HG02642 (cell line): ENCODE data around the gene PRRC2B.

Source experiments
- ATAC-seq: cut with Tn5 transposase; IDR thresholded peaks from one replicate; pipeline ENCODE4 v1.9.1; 2021; ENCODE audit warnings: mild to moderate bottlenecking; ENCODE audit not compliant: unreplicated experiment, poor library complexity

PRRC2B gene

DNA sequence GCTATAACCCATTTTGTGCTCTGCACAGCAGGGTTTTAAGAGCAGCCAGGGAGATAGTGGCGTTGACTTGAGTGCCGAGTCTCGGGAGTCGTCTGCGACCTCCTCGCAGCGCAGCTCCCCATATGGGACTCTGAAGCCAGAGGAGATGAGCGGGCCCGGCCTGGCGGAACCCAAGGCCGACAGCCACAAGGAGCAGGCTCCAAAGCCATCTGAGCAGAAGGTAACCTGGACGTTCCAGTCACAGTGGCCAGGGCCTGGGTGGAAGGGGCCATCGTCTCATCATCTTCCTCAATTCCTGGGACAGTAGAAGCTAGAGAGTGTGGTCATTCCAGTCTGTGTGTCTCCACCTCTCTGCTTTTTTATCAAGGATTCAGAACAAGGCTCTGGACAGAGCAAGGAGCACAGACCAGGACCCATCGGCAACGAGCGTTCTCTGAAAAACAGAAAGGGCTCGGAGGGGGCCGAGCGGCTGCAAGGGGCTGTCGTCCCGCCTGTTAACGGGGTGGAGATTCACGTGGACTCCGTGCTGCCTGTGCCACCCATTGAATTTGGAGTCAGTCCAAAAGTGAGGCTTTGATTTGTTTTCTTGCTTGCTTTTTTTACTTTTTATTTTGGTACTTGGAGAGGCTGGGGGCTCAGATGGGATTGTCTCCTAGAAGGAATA is 88.6 kb downstream of the PRRC2B start:
- no peak for ATAC-seq

DNA sequence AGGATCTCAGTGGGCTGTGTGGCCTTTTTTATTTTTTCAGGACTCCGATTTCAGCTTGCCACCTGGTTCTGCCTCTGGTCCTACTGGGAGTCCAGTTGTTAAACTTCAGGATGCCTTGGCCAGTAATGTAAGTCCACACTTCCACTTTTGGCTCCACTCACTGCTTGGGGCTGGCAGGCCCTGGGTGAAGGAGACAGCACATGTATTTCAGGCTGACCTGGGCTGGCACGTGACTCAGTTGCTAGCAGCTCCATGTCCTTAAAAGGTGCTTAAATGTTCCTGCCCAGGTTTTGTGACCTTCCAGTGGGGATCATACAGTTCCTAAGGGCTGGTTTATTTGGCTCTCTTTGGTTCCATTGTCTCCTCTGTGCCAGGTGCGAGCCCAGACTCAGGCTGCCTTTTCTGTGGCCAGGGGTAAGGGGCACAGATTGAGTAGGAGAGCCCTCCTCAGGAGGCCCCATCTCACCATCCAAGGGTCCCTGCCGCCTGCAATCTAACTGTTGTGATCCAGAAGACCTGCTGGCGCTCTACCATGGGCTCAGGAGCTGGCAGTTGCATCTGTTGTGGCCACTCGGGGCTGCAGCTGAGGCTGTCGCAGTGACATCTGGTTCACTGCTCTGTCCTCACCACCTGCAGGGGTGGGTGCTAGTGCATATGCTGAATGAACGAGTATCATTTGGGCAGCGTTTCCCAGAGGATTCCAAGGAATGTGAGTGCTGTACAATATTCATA is 89.6 kb downstream of the PRRC2B start:
- ATAC-seq = no peak

GRCh38 chr9:131484051-131484445 is 90.2 kb downstream of the PRRC2B start:
- no peak for ATAC-seq

DNA sequence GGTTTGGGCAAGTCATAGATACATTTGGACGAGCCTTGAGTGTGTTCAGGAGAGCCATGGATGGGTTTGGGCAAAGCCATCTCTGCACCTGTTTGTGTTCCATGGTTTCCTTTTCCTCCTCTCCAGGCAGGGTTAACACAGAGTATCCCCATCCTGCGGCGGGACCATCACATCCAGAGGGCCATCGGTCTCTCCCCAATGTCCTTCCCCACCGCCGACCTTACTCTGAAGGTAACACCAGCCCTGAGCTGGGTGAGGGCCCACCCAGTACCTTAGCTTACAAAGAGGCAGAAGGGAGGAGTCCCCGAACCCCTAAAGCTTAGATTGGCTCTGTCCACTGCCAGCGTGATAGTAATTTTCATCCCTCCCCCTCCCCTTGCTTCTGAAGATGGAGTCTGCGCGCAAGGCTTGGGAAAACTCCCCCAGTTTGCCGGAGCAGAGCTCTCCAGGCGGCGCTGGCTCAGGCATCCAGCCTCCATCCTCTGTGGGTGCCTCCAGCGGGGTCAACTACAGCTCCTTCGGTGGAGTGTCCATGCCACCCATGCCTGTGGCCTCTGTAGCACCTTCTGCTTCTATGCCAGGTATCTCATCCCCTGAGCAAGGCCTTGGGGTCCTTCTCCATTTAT is 90.8 kb downstream of the PRRC2B start:
- no peak for ATAC-seq

- ATAC-seq = no peak
Measured at GRCh38 chr9:131485206-131485605, 91.3 kb downstream of the PRRC2B start.

DNA sequence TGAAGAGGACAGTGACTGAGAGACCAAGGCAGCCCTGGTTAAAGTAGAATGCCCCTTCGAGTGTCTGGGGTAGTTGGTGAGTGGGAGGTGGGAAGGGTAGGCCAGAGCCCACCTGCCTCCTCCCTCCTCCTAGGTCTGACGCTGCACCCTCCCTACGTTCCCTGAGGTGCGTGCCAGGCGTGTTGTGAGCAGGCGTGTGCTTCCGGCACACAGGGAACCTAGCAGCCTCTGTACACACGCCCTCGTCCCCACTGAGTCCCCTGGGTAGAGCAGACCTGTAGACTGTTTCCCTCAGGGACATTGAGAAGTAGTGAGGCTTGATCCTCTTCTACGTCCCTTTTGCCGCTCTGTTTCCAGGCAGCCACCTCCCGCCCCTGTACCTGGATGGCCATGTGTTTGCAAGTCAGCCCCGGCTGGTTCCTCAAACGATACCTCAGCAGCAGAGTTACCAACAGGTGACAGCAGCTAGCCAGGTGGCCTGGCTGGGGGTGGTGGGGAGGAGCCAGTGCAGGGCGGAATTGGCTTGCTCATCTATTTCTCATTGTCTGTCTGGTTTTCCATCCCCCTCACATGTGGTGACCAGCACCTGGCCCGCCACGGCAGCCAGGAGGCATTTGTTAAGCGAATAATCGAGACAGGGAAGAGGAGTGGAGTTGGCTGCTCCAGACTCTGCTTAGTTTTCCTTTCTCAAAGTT is 92.0 kb downstream of the PRRC2B start:
- no peak for ATAC-seq

DNA sequence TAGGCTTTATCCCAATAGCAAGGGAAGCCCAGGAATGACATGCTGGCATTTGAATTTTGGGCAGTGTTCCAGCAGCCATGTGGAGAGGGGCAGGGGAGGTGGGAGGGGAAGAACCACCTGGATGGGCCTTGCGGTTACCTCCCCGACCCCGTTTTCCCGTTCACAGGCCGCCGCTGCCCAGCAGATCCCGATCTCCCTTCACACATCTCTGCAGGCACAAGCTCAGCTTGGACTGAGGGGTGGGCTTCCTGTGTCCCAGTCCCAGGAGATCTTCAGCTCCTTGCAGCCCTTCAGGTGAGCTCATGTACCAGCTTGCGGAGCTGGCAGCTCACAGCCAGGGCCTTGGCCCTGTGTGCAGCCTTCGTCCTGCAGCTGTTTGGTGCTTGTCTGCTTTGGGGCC is 93.1 kb downstream of the PRRC2B start:
- no peak for ATAC-seq

DNA sequence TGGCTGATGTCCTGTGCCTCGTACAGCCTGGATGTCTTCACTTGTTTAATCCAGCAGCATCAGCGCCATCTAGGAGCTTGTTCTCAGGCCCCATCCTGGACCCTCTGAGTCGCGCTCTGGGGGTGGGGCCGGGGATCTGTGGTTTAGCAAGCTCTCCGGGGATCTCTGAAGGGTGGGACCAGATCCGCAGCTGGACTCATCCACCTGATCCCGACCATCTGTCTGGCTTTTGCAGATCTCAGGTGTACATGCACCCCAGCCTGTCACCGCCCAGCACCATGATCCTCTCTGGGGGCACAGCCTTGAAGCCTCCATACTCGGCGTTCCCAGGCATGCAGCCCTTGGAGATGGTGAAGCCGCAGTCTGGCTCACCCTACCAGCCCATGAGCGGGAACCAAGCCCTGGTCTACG is 93.7 kb downstream of the PRRC2B start:
- no peak for ATAC-seq

DNA sequence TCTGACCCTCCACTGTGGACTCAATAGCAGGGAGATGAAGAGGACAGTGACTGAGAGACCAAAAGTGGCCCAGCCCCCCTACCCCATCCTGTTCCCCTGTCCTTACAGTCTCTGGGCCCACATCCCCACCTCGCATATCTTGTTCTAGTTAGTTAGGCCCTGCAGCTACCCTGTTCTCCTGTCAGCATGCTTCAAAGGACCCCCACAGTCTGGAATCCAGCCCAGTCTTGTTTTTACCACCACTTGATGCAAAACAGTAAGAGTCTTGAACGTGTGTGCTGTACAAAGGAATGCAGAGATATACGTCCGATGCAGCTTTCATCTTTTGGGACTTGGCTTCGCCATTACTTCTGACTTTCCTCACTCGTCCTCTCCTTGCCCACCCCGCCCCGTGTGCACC is 96.6 kb downstream of the PRRC2B start:
- no peak for ATAC-seq

GRCh38 chr9:131491001-131491710 is 97.3 kb downstream of the PRRC2B start:
- no peak for ATAC-seq

DNA sequence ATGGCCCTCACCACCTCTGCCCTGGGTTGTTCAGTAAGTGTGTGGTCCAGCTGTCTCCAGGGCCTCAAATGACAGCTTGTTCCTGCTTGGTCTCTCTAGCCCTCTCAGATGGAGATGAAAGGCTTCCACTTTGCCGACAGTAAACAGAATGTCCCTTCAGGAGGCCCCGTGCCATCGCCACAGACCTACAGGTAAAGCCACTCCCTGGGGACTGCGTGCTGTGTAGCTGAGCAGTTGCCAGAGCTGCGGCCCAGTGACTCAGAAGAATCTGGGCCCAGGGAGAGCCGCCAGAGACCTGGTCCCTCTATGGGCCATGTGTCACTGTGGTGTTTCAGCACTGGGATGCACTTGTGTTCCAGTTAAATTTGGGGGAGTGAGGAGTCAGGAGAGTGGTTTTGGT is 98.2 kb downstream of the PRRC2B start:
- ATAC-seq = no peak

DNA sequence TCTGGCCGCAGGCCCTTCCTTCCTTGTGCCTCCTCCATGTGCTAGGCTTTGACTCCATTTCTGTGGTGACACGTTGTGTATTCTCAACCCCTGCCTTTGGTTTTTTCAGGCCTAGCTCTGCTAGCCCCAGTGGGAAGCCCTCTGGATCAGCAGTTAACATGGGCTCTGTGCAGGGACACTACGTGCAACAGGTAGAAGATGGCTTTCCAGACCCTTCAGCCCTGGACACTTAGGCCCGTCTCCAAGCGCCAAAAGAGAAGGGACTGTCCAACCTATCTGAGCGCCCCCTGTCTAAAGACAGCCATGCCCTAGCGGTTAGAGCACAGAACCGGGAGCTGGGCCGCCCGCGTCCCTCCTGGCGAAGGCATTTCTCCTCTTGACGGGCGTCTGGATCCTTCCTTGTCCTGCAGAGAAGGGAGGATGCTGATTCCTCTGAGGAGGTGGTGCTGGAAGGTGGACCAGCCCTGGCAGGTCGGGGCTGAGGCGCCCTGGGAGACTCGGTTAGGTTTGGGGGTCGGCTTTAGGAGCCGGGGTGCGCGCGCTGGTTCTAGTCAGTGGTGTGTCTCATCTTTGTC is 100.5 kb downstream of the PRRC2B start:
- no peak for ATAC-seq

GRCh38 chr9:131495785-131496184 is 101.9 kb downstream of the PRRC2B start:
- no peak for ATAC-seq

- no peak for ATAC-seq
Measured at GRCh38 chr9:131496844-131497405, 103.0 kb downstream of the PRRC2B start.

DNA sequence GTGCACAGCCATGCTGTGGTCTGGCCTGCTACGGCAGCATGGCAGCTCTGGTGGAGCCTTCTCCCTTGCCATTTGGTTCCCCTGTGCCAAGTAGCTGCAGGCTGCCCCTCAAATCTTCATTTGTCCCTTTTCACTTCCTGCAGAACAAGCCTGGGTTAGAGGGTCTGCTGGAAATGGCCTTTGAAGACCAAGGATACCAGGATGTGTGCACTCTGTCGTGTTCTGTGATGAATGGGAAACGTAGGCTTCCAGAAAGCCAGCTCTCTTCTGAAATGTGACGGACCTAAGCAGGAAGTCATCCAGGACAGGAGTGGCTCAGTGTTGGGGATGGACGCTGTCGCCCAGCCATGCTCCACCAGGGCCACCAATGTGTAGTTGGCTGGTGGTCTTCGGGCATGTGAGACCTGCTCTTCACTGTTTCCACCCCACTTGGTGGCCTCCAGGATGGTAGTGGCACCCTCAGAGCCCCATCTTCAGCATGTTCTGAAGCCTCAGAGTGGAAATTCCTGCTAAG is 105.4 kb downstream of the PRRC2B start:
- no peak for ATAC-seq

GRCh38 chr9:131500377-131500776 is 106.5 kb downstream of the PRRC2B start:
- no peak for ATAC-seq

DNA sequence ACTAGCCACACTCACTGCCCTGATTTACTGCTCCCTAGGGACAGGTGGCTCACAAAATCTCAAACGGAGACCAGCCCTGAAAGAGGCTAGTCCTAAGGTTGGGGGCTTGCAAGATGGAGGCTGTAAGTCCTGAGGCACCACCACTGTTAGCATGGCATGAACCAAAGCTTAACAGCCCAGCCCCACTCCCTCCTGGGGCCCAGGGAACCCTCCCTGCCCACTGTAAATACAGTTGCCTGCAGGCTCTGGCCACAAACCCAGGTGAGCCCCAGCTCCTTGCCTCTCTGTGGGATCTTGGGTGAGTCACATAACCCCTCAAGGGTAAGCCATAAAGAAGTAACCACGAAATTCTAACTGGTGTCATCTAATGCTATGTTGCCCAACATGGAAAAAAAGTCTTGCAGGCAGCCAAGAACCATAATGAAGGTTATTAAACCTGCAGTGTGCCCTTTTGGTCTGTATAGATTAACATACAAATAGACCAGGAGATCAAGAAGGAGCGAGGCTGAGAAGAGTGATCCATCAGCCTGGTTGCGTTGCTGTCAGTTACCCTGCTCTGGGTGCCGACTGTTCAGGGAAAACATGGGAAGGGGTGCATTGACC is 107.2 kb downstream of the PRRC2B start:
- ATAC-seq = no peak

- ATAC-seq = peak; percentile 88
Measured at GRCh38 chr9:131502781-131503625, 109.1 kb downstream of the PRRC2B start, which contains the start of gene POMT1. TSS of gene POMT1 (plus strand) at chr9:131502918. CDS start at chr9:131504219, 1,301 bp downstream.
